ENCODE data around the gene DCDC2C.

GRCh38 chr2:3730646-3731045 is 27.3 kb downstream of the DCDC2C start:
- TF ChIP-seq CTCF (IDR thresholded peaks at IDR 0.05) = no peak
- no peak for TF ChIP-seq EZH2 (IDR thresholded peaks at IDR 0.05)

Measured in neural progenitor cell (in vitro differentiated cells).